Right lobe of liver (tissue), 6 donors: ENCODE results near the gene PARP9. TPM values are rescaled to one million over a fixed set of nuclear protein-coding genes. Genes with fewer than 3 reads are reported as not detected.

Experiments used
- ATAC-seq, 4 donors: fragments of 200-7000 bp; cut with Tn5 transposase; one replicate each; pipeline ENCODE4 v1.9.1; 2020; ENCODE audit warnings: mild to moderate bottlenecking in 4 of 4, moderate library complexity in 4 of 4
- DNase-seq, 3 donors: peaks; one replicate each; pipeline ENCODE4 v3.0.0-alpha.2; 2020
- H3K27ac ChIP-seq, 3 donors: fragments of 200-600 bp; one replicate each; pipeline ENCODE4 v1.8.0; 2022
- H3K27me3 ChIP-seq, 2 donors: fragments of 200-600 bp; one replicate each; pipeline ENCODE4 v1.8.0; 2022
- H3K36me3 ChIP-seq, 4 donors: fragments of 200-600 bp; sonication (generic) in 1 of 4; one replicate each; pipeline versions ENCODE4 v1.5.1 to v1.8.0; 2017 to 2022; ENCODE audit warnings: control low read depth in 1 of 4
- H3K4me1 ChIP-seq, 4 donors: fragments of 200-600 bp; sonication (generic) in 1 of 4; one replicate each; pipeline versions ENCODE4 v1.5.1 to v1.8.0; 2017 to 2022; ENCODE audit warnings: control low read depth in 1 of 4
- H3K4me3 ChIP-seq, 3 donors: fragments of 200-600 bp; one replicate each; pipeline ENCODE4 v1.8.0; 2022
- H3K9me3 ChIP-seq, 4 donors: fragments of 200-600 bp; sonication (generic) in 1 of 4; one replicate each; pipeline versions ENCODE4 v1.5.1 to v1.8.0; 2017 to 2022; ENCODE audit warnings: control low read depth in 1 of 4
- CTCF ChIP-seq, 4 donors: fragments of 200-600 bp in 3 of 4; fragments of 450-650 bp in 1 of 4; IDR thresholded peaks; one replicate each; pipeline versions ENCODE4 v1.5.1 to v1.8.0; 2016 to 2022; ENCODE audit warnings: antibody characterized with exemption in 4 of 4, mild to moderate bottlenecking in 2 of 4
- POLR2A ChIP-seq: fragments of 450-650 bp; IDR thresholded peaks from one replicate; pipeline ENCODE4 v1.6.1; 2017; ENCODE audit warnings: antibody characterized with exemption, mild to moderate bottlenecking
- WGBS: methylation state at CpG from one replicate; pipeline ENCODE4 v1.1.6; 2018; ENCODE audit warnings: low coverage, low lambda C conversion rate; ENCODE audit not compliant: insufficient coverage; ENCODE audit errors: missing lambda C conversion rate; 5-methylcytosine and 5-hydroxymethylcytosine counted together
- intact Hi-C, 2 donors: fragments of 100-400 bp; cut with DNase I; formaldehyde crosslinking; loops; one replicate each; pipeline versions ENCODE4 v1.11.2 to v1.14.1; 2022
- total RNA-seq, 6 experiments: library from RNA; depleted of rRNA in 2 of 6; stranded (reverse); fragments of >200 nt in 2 of 6; fragmentation: NEBNext Ultra II Directional in 3 of 6; extraction: Animal tissue kit (Norgen Biotek cat#: 25700) in 3 of 6; gene quantifications; one replicate each; pipeline versions ENCODE4 v1.1.0 to v1.2.4, GENCODE V29; 2016 to 2023
- donor health status: DM: no; HTN: yes; CAD: no.
- donor health status: DM: no; HTN: no; CAD: no.
- donor health status: DM: no; HTN: no; CAD: no.
- donor health status: DM: no; HTN: yes; CAD: no.
- donor health status: DM: no; HTN: yes; CAD: no.

PARP9 gene
- total RNA-seq, 6 experiments from 2014 or later, result 35.5 to 64.7 (median 42.5) TPM

- peaks cover 5 to 78% (median 36%) of the 10 kb centered on the region in 4 donors for H3K36me3 ChIP-seq
- ATAC-seq (no peak), DNase-seq (no peak)
- intact Hi-C loops, result loop anchor here in 1 of 2 donors (10.0 kb wide), 1 partner anchor 111 kb away; no protein-coding TSS in a partner anchor
- H3K27ac ChIP-seq, result no peak overlapping the region
- H3K9me3 ChIP-seq, result no peaks in the 10 kb centered on the region
- no peaks in the 10 kb centered on the region for H3K4me1 ChIP-seq
- H3K4me3 ChIP-seq, result no peak overlapping the region
- no peaks in the 10 kb centered on the region for H3K27me3 ChIP-seq
- TF ChIP-seq CTCF (IDR thresholded peaks at IDR 0.05) (no peak), POLR2A (no peak)
- 92% methylated on average over 5 of the region's 6 CpGs for WGBS
Observed at GRCh38 chr3:122535964-122536631, 28.0 kb downstream of the PARP9 start.

GRCh38 chr3:122533931-122534334, 30.2 kb downstream of the PARP9 start:
- no peak for TF ChIP-seq POLR2A
- no peak for TF ChIP-seq CTCF (IDR thresholded peaks at IDR 0.05)
- Histone ChIP-seq H3K27me3 (no peaks in the 10 kb centered on the region), H3K36me3 (peaks cover 5 to 73% (median 35%) of the 10 kb centered on the region in 4 donors), H3K9me3 (no peaks in the 10 kb centered on the region), H3K4me3 (no peak overlapping the region), H3K27ac (no peak overlapping the region), H3K4me1 (no peaks in the 10 kb centered on the region)
- 72% methylated on average over 1 of the region's 1 CpG for WGBS
- DNase-seq, result no peak
- intact Hi-C loops, result loop anchor here in 1 of 2 donors (10.0 kb wide), 1 partner anchor 109 kb away; no protein-coding TSS in a partner anchor
- ATAC-seq, result peak in 1 of 4 donors; percentile 72

GRCh38 chr3:122533480-122533879, 30.6 kb downstream of the PARP9 start:
- H3K27me3 ChIP-seq, result no peaks in the 10 kb centered on the region
- no peak for DNase-seq
- H3K36me3 ChIP-seq, result peaks cover 5 to 73% (median 35%) of the 10 kb centered on the region in 4 donors
- no peak for ATAC-seq
- TF ChIP-seq CTCF (IDR thresholded peaks at IDR 0.05), result no peak
- no peak for TF ChIP-seq POLR2A
- no peaks in the 10 kb centered on the region for H3K4me1 ChIP-seq
- H3K9me3 ChIP-seq, result no peaks in the 10 kb centered on the region
- no peak overlapping the region for H3K27ac ChIP-seq
- whole genome bisulfite sequencing, result 92% methylated on average over 2 of the region's 2 CpGs
- intact Hi-C loops, result loop anchor here in 1 of 2 donors (10.0 kb wide), 1 partner anchor 109 kb away; no protein-coding TSS in a partner anchor
- no peak overlapping the region for H3K4me3 ChIP-seq

GRCh38 chr3:122530164-122530563, 33.9 kb downstream of the PARP9 start:
- no peaks in the 10 kb centered on the region for H3K27me3 ChIP-seq
- H3K27ac ChIP-seq, result no peak overlapping the region
- DNase-seq (no peak), ATAC-seq (peak; percentile 36 to 50 (median 40))
- no peak overlapping the region for H3K4me3 ChIP-seq
- no peaks in the 10 kb centered on the region for H3K9me3 ChIP-seq
- no peaks in the 10 kb centered on the region for H3K4me1 ChIP-seq
- TF ChIP-seq CTCF (IDR thresholded peaks at IDR 0.05) (no peak), POLR2A (no peak)
- 36% methylated on average over 2 of the region's 2 CpGs for WGBS
- H3K36me3 ChIP-seq, result peaks cover 0 to 62% (median 25%) of the 10 kb centered on the region in 4 donors
- intact Hi-C loops, result loop anchor here in 1 of 2 donors (10.0 kb wide), 1 partner anchor 105 kb away; no protein-coding TSS in a partner anchor
